Subcutaneous adipose tissue (tissue), 4 donors: ENCODE data around the gene C3orf52. TPM values are rescaled to one million over a fixed set of nuclear protein-coding genes. Genes with fewer than 3 reads are reported as not detected.

Experiments used
- CTCF ChIP-seq: fragments of 450-650 bp; IDR thresholded peaks from one replicate; pipeline ENCODE4 v1.5.1; 2016; ENCODE audit warnings: low read depth, mild to moderate bottlenecking, control low read depth, antibody characterized with exemption, moderate library complexity
- total RNA-seq, 4 donors: library from RNA; depleted of rRNA; stranded (reverse); fragments of >200 nt; gene quantifications; one replicate each; pipeline ENCODE4 v1.1.0, GENCODE V29; 2016

C3orf52 gene
- total RNA-seq, 4 donors from 2014 or later, result 0.38 to 6.2 (median 1.1) TPM

GRCh38 chr3:112136046-112136445 lies 49.9 kb downstream of the C3orf52 start:
- TF ChIP-seq CTCF, result no peak

GRCh38 chr3:112136959-112137693 lies 50.9 kb downstream of the C3orf52 start:
- no peak for TF ChIP-seq CTCF

GRCh38 chr3:112137781-112138180 lies 51.6 kb downstream of the C3orf52 start:
- no peak for TF ChIP-seq CTCF

- TF ChIP-seq CTCF, result no peak
Observed at GRCh38 chr3:112138219-112138969, 52.2 kb downstream of the C3orf52 start.

GRCh38 chr3:112140584-112140983 lies 54.4 kb downstream of the C3orf52 start:
- TF ChIP-seq CTCF, result no peak

- TF ChIP-seq CTCF, result no peak
Observed at GRCh38 chr3:112141293-112141692, 55.1 kb downstream of the C3orf52 start.

GRCh38 chr3:112143251-112143650 lies 57.1 kb downstream of the C3orf52 start:
- no peak for TF ChIP-seq CTCF
